AG08395 (cell line): ENCODE data around the gene FGF14.

Source experiments
- DNase-seq: peaks from one replicate; pipeline ENCODE4 v3.0.0; 2012; ENCODE audit warnings: mixed read lengths, low spot score

The FGF14 gene

GRCh38 chr13:102310691-102311418 is 91.0 kb downstream of the FGF14 start:
- no peak for DNase-seq

GRCh38 chr13:102309110-102309509 is 92.7 kb downstream of the FGF14 start:
- no peak for DNase-seq

- no peak for DNase-seq
These were observed 99.3 kb downstream of the FGF14 start for GRCh38 chr13:102302534-102302933.

GRCh38 chr13:102300379-102300778 is 101.5 kb downstream of the FGF14 start:
- DNase-seq = no peak

- no peak for DNase-seq
These were observed 102.5 kb downstream of the FGF14 start for GRCh38 chr13:102299366-102299765.

- DNase-seq = no peak
These were observed 103.8 kb downstream of the FGF14 start for GRCh38 chr13:102298051-102298450.

- DNase-seq = no peak
These were observed 106.4 kb downstream of the FGF14 start for GRCh38 chr13:102295316-102296048.

- DNase-seq = no peak
These were observed 107.3 kb downstream of the FGF14 start for GRCh38 chr13:102294407-102295018.

GRCh38 chr13:102293723-102294122 is 108.1 kb downstream of the FGF14 start:
- no peak for DNase-seq

GRCh38 chr13:102291587-102292218 is 110.1 kb downstream of the FGF14 start:
- DNase-seq = no peak

GRCh38 chr13:102289606-102290005 is 112.2 kb downstream of the FGF14 start:
- no peak for DNase-seq

- DNase-seq = peak; percentile 17
These were observed 115.5 kb downstream of the FGF14 start for GRCh38 chr13:102286326-102286725.

GRCh38 chr13:102280366-102280765 is 121.5 kb downstream of the FGF14 start:
- DNase-seq = no peak

GRCh38 chr13:102277286-102277685 is 124.6 kb downstream of the FGF14 start:
- DNase-seq = no peak

- no peak for DNase-seq
These were observed 125.4 kb downstream of the FGF14 start for GRCh38 chr13:102276404-102276803.

GRCh38 chr13:102275969-102276368 is 125.9 kb downstream of the FGF14 start:
- no peak for DNase-seq

- no peak for DNase-seq
These were observed 128.7 kb downstream of the FGF14 start for GRCh38 chr13:102273111-102273510.

GRCh38 chr13:102267191-102267590 is 134.7 kb downstream of the FGF14 start:
- DNase-seq = no peak

- no peak for DNase-seq
These were observed 140.0 kb downstream of the FGF14 start for GRCh38 chr13:102261809-102262208.

- DNase-seq = no peak
These were observed 140.5 kb downstream of the FGF14 start for GRCh38 chr13:102261316-102261715.

GRCh38 chr13:102260256-102260655 is 141.6 kb downstream of the FGF14 start:
- DNase-seq = no peak

GRCh38 chr13:102255409-102255808 is 146.4 kb downstream of the FGF14 start:
- no peak for DNase-seq

- no peak for DNase-seq
These were observed 150.0 kb downstream of the FGF14 start for GRCh38 chr13:102251817-102252216.
